Type B pancreatic cell (in vitro differentiated cells): ENCODE measurements around the gene RNF43. TPM values are rescaled to one million over a fixed set of nuclear protein-coding genes. Genes with fewer than 3 reads are reported as not detected.
"Not testable (repeated sequence)": the region's sequence is repeated elsewhere in the genome, so short reads cannot be mapped to it uniquely, and the experiment has no call there.

ENCODE experiments used
- DNase-seq: peaks from one replicate; pipeline ENCODE4 v3.0.0; 2021; ENCODE audit warnings: mixed read lengths; ENCODE audit not compliant: unreplicated experiment; ENCODE audit errors: extremely low spot score
- H3K27ac Mint-ChIP-seq: 2 replicates; pipeline ENCODE4 v1.8.0; 2021; ENCODE audit warnings: mild to moderate bottlenecking, mixed read lengths
- H3K27me3 Mint-ChIP-seq: 2 replicates; pipeline ENCODE4 v1.8.0; 2021; ENCODE audit warnings: mixed read lengths
- H3K36me3 Mint-ChIP-seq: 2 replicates; pipeline ENCODE4 v1.8.0; 2021; ENCODE audit warnings: mixed read lengths
- H3K4me1 Mint-ChIP-seq: one replicate; pipeline ENCODE4 v1.8.0; 2021; ENCODE audit warnings: mixed read lengths; ENCODE audit not compliant: unreplicated experiment
- H3K4me3 Mint-ChIP-seq: 2 replicates; pipeline ENCODE4 v1.8.0; 2021; ENCODE audit warnings: mild to moderate bottlenecking, mixed read lengths
- H3K9me3 Mint-ChIP-seq: 2 replicates; pipeline ENCODE4 v1.8.0; 2021; ENCODE audit warnings: mixed read lengths
- CTCF ChIP-seq: fragments of 200-600 bp; sonication (generic); conservative IDR thresholded peaks from 2 replicates; pipeline ENCODE4 v1.5.0; 2021; ENCODE audit warnings: antibody characterized with exemption, mild to moderate bottlenecking
- total RNA-seq: library from RNA; stranded (reverse); gene quantifications from 2 replicates; pipeline ENCODE4 v1.2.1, GENCODE V29; 2021; ENCODE audit warnings: low replicate concordance

Gene RNF43
- total RNA-seq, 1 donor from 2014 or later, result 14.0 TPM

- peaks cover 9% of the 10 kb centered on the region for H3K36me3 Mint-ChIP-seq
- H3K27ac Mint-ChIP-seq, result no peak overlapping the region
- no peak for TF ChIP-seq CTCF
- H3K4me3 Mint-ChIP-seq, result no peak overlapping the region
- no peaks in the 10 kb centered on the region for H3K27me3 Mint-ChIP-seq
- peaks cover 36% of the 10 kb centered on the region for H3K4me1 Mint-ChIP-seq
- no peaks in the 10 kb centered on the region for H3K9me3 Mint-ChIP-seq
- no peak for DNase-seq
Observed at GRCh38 chr17:58399974-58400373, 17.4 kb downstream of the RNF43 start.

- TF ChIP-seq CTCF, result no peak
- no peaks in the 10 kb centered on the region for H3K9me3 Mint-ChIP-seq
- H3K27ac Mint-ChIP-seq, result no peak overlapping the region
- H3K4me1 Mint-ChIP-seq, result peaks cover 38% of the 10 kb centered on the region
- no peak for DNase-seq
- H3K4me3 Mint-ChIP-seq, result no peak overlapping the region
- peaks cover 12% of the 10 kb centered on the region for H3K36me3 Mint-ChIP-seq
- H3K27me3 Mint-ChIP-seq, result no peaks in the 10 kb centered on the region
Observed at GRCh38 chr17:58398574-58399266, 18.6 kb downstream of the RNF43 start.

- H3K4me1 Mint-ChIP-seq, result peaks cover 34% of the 10 kb centered on the region
- H3K9me3 Mint-ChIP-seq, DNase-seq, H3K27me3 Mint-ChIP-seq, H3K4me3 Mint-ChIP-seq: not testable (repeated sequence)
- H3K36me3 Mint-ChIP-seq, result peaks cover 12% of the 10 kb centered on the region
- peak overlapping the region; percentile 61 for H3K27ac Mint-ChIP-seq
Observed at GRCh38 chr17:58397421-58397820, 19.9 kb downstream of the RNF43 start.

- no peak for TF ChIP-seq CTCF
- Mint-ChIP-seq H3K27me3 (no peaks in the 10 kb centered on the region), H3K36me3 (peaks cover 9% of the 10 kb centered on the region), H3K4me1 (peaks cover 34% of the 10 kb centered on the region), H3K27ac (no peak overlapping the region), H3K9me3 (no peaks in the 10 kb centered on the region), H3K4me3 (no peak overlapping the region)
- DNase-seq, result no peak
Observed at GRCh38 chr17:58396173-58396572, 21.2 kb downstream of the RNF43 start.

- Mint-ChIP-seq H3K4me3 (no peak overlapping the region), H3K9me3 (no peaks in the 10 kb centered on the region), H3K36me3 (peaks cover 8% of the 10 kb centered on the region), H3K27ac (no peak overlapping the region), H3K4me1 (peaks cover 42% of the 10 kb centered on the region), H3K27me3 (no peaks in the 10 kb centered on the region)
- no peak for DNase-seq
- TF ChIP-seq CTCF, result no peak
Observed at GRCh38 chr17:58394534-58395223, 22.7 kb downstream of the RNF43 start.

- peak; percentile 76 for DNase-seq
- Mint-ChIP-seq H3K4me1 (peaks cover 48% of the 10 kb centered on the region), H3K36me3 (peaks cover 3% of the 10 kb centered on the region), H3K27me3 (no peaks in the 10 kb centered on the region), H3K27ac (peak overlapping the region; percentile 86), H3K9me3 (no peaks in the 10 kb centered on the region), H3K4me3 (peak overlapping the region; percentile 71)
- no peak for TF ChIP-seq CTCF
Observed at GRCh38 chr17:58391302-58391984, 25.9 kb downstream of the RNF43 start.
